Neuronal stem cell (in vitro differentiated cells): ENCODE data around the gene SESTD1.

Experiments
- DNase-seq: peaks from one replicate; pipeline ENCODE4 v3.0.0-alpha.2; 2013; ENCODE audit warnings: low spot score
- H2AFZ ChIP-seq: one replicate; pipeline ENCODE4 v1.6.1; 2013; ENCODE audit warnings: mild to moderate bottlenecking, low read length, inconsistent platforms
- H2AK5ac ChIP-seq: 2 replicates; pipeline ENCODE4 v1.6.1; 2013; ENCODE audit warnings: low read depth, mild to moderate bottlenecking, inconsistent platforms, low read length, moderate library complexity, mixed read lengths
- H2BK120ac ChIP-seq: 2 replicates; pipeline ENCODE4 v1.6.1; 2013; ENCODE audit warnings: low read depth, mild to moderate bottlenecking, inconsistent platforms, low read length, moderate library complexity, mixed read lengths
- H2BK12ac ChIP-seq: one replicate; pipeline ENCODE4 v1.6.1; 2013; ENCODE audit warnings: low read length, inconsistent platforms
- H2BK15ac ChIP-seq: 2 replicates; pipeline ENCODE4 v1.6.1; 2013; ENCODE audit warnings: mild to moderate bottlenecking, low read length, inconsistent platforms, mixed read lengths
- H2BK5ac ChIP-seq: one replicate; pipeline ENCODE4 v1.6.1; 2013; ENCODE audit warnings: inconsistent platforms, mild to moderate bottlenecking, low read length, moderate library complexity
- H3K14ac ChIP-seq: one replicate; pipeline ENCODE4 v1.6.1; 2013; ENCODE audit warnings: low read length, inconsistent platforms
- H3K18ac ChIP-seq: 2 replicates; pipeline ENCODE4 v1.6.1; 2013; ENCODE audit warnings: low read length, inconsistent platforms
- H3K23ac ChIP-seq: 2 replicates; pipeline ENCODE4 v1.6.1; 2013; ENCODE audit warnings: low read depth, mild to moderate bottlenecking, mixed read lengths, low read length, inconsistent platforms; ENCODE audit not compliant: poor library complexity
- H3K27ac ChIP-seq: replicated peaks from 3 replicates; pipeline ENCODE4 v1.5.1; 2013; ENCODE audit warnings: low read length, inconsistent platforms
- H3K27me3 ChIP-seq, 3 experiments: 2 replicates each; pipeline ENCODE4 v1.6.1; 2013; ENCODE audit warnings: low read length in 3 of 3, mild to moderate bottlenecking in 2 of 3, inconsistent platforms in 1 of 3, low read depth in 1 of 3, mixed read lengths in 1 of 3, moderate library complexity in 1 of 3; ENCODE audit not compliant: control insufficient read depth in 3 of 3, insufficient read depth in 3 of 3
- H3K36me3 ChIP-seq, 2 donors: replicated peaks in 1 of 2; 2 replicates each; pipeline ENCODE4 v1.6.1; 2013; ENCODE audit warnings: low read length in 2 of 2; ENCODE audit not compliant: control insufficient read depth in 2 of 2, insufficient read depth in 2 of 2
- H3K4ac ChIP-seq: 2 replicates; pipeline ENCODE4 v1.6.1; 2013; ENCODE audit warnings: inconsistent platforms, mild to moderate bottlenecking, low read length, moderate library complexity
- H3K4me1 ChIP-seq, 2 donors: 1 replicate in 1 of 2; 2 replicates in 1 of 2; pipeline ENCODE4 v1.6.1; 2013; ENCODE audit warnings: low read length in 2 of 2, low read depth in 1 of 2; ENCODE audit not compliant: control insufficient read depth in 2 of 2, insufficient read depth in 1 of 2
- H3K4me2 ChIP-seq: one replicate; pipeline ENCODE4 v1.6.1; 2013; ENCODE audit warnings: mild to moderate bottlenecking, low read length, inconsistent platforms; ENCODE audit not compliant: insufficient read depth, poor library complexity, severe bottlenecking
- H3K4me3 ChIP-seq, 2 donors: 2 replicates each; pipeline ENCODE4 v1.5.1; 2013; ENCODE audit warnings: low read length in 2 of 2, mild to moderate bottlenecking in 2 of 2, inconsistent platforms in 1 of 2, moderate library complexity in 1 of 2
- H3K79me1 ChIP-seq: one replicate; pipeline ENCODE4 v1.6.1; 2013; ENCODE audit warnings: low read depth, mild to moderate bottlenecking, inconsistent platforms, low read length, moderate library complexity
- H3K9ac ChIP-seq: one replicate; pipeline ENCODE4 v1.6.1; 2013; ENCODE audit warnings: mild to moderate bottlenecking, low read depth, low read length, inconsistent platforms; ENCODE audit not compliant: poor library complexity
- H3K9me3 ChIP-seq, 2 donors: replicated peaks in 1 of 2; 2 replicates each; pipeline versions ENCODE3 to v1.6.1; 2013; ENCODE audit warnings: low read length in 2 of 2, mild to moderate bottlenecking in 2 of 2, inconsistent platforms in 1 of 2, low read depth in 1 of 2, mixed read lengths in 1 of 2, moderate library complexity in 1 of 2; ENCODE audit not compliant: control insufficient read depth in 2 of 2, insufficient read depth in 1 of 2
- H4K8ac ChIP-seq: one replicate; pipeline ENCODE4 v1.6.1; 2013; ENCODE audit warnings: low read depth, mild to moderate bottlenecking, inconsistent platforms, low read length, moderate library complexity
- H4K91ac ChIP-seq: one replicate; pipeline ENCODE4 v1.6.1; 2013; ENCODE audit warnings: low read length, low read depth, mild to moderate bottlenecking, inconsistent platforms; ENCODE audit not compliant: poor library complexity
- WGBS, 2 donors: extraction: QIAGEN DNeasy Blood & Tissue Kit; methylation state at CpG; one replicate each; pipeline ENCODE4 v1.1.7; 2013; ENCODE audit warnings: missing lambda C conversion rate in 2 of 2, mixed read lengths in 1 of 2; ENCODE audit not compliant: insufficient read length in 2 of 2, insufficient replicate concordance in 1 of 2; ENCODE audit errors: extremely low coverage in 2 of 2; 5-methylcytosine and 5-hydroxymethylcytosine counted together

Gene SESTD1

GRCh38 chr2:179171371-179171770, 93.3 kb downstream of the SESTD1 start:
- H3K27ac ChIP-seq: no peak overlapping the region
- no peak overlapping the region for H2BK12ac ChIP-seq
- H2BK120ac ChIP-seq: no peak overlapping the region
- H3K36me3 ChIP-seq: peaks cover 1 to 82% of the 10 kb centered on the region in 2 donors
- no peak overlapping the region for H3K18ac ChIP-seq
- no peaks in the 10 kb centered on the region for H3K9me3 ChIP-seq
- H3K4me2 ChIP-seq: no peak overlapping the region
- no peak overlapping the region for H4K91ac ChIP-seq
- no peak overlapping the region for H3K4me3 ChIP-seq
- H3K23ac ChIP-seq: no peak overlapping the region
- WGBS, 2 donors: no CpG with 5 or more reads among the region's 1 CpG
- H2BK15ac ChIP-seq: no peak overlapping the region
- H3K14ac ChIP-seq: no peak overlapping the region
- H3K79me1 ChIP-seq: no peaks in the 10 kb centered on the region
- H2AFZ ChIP-seq: no peak overlapping the region
- no peak for DNase-seq
- no peak overlapping the region for H2AK5ac ChIP-seq
- no peaks in the 10 kb centered on the region for H3K27me3 ChIP-seq
- H3K9ac ChIP-seq: no peak overlapping the region
- H3K4me1 ChIP-seq: no peaks in the 10 kb centered on the region
- no peak overlapping the region for H4K8ac ChIP-seq
- no peak overlapping the region for H2BK5ac ChIP-seq
- H3K4ac ChIP-seq: no peak overlapping the region

DNA sequence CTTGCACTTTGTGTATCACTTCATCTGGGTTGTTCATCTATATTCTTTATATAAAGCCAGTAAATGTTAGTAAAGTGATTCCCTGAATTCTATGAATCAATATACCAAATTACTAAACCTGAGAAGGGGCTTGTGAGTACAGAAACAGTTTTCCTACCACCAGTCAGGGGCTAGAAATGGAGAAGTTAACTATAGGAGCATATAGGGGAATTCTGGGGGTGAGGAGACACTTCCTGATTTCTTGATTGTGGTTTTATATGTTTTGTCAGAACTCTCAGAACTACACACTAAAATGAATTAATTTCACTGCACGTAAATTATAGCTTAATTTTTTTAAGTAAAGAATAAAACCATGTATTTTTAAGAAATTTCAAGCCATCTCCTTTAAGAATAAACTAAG, 93.7 kb downstream of the SESTD1 start:
- Histone ChIP-seq H2BK5ac (no peak overlapping the region), H3K14ac (no peak overlapping the region), H3K4me2 (no peak overlapping the region), H2AK5ac (no peak overlapping the region), H2AFZ (no peak overlapping the region), H3K9me3 (no peaks in the 10 kb centered on the region), H3K36me3 (peaks cover under 1 to 82% of the 10 kb centered on the region in 2 donors), H3K4me1 (no peaks in the 10 kb centered on the region), H3K27me3 (no peaks in the 10 kb centered on the region), H2BK12ac (no peak overlapping the region), H3K4me3 (no peak overlapping the region), H3K4ac (no peak overlapping the region), H3K9ac (no peak overlapping the region), H4K8ac (no peak overlapping the region), H2BK15ac (no peak overlapping the region), H3K18ac (no peak overlapping the region), H4K91ac (no peak overlapping the region), H3K79me1 (no peaks in the 10 kb centered on the region), H3K27ac (no peak overlapping the region), H2BK120ac (no peak overlapping the region), H3K23ac (no peak overlapping the region)
- no peak for DNase-seq
- no CpG with 5 or more reads among the region's 1 CpG for WGBS, 2 donors

DNA sequence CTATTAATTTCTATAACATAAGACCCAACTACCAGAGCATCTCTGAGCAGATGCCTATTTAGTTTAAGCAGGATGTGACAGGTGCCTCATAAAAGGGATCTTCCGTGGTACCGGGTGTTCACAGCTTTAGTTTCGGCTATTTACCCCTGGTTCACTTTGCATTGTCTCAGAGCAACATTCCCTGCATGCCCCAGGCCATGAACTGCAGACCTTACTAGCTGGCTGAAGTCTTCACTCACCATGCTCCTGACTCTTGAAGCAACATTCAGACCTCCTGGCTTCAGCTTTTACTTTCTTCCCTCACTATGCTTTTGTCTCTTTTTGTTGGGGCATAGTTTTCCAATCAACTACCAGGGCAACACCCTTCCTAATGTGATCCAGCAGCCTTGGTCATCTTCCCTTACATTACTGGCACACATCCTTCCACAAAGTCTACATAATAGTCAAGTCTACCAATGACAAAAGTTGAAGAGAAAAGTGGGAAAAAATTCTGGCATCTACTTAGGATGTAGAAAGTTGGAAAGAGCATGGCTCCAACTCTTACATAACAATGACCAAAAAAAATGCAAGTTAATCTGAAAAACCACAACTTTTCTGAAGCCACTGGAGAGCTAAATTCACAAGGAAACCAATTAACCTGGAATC, 99.2 kb downstream of the SESTD1 start:
- H3K79me1 ChIP-seq: no peaks in the 10 kb centered on the region
- H2BK5ac ChIP-seq: no peak overlapping the region
- no peak overlapping the region for H2BK120ac ChIP-seq
- no peak overlapping the region for H4K91ac ChIP-seq
- no peak overlapping the region for H3K23ac ChIP-seq
- H2BK15ac ChIP-seq: no peak overlapping the region
- H3K36me3 ChIP-seq: peaks cover 0 to 62% of the 10 kb centered on the region in 2 donors
- H2AK5ac ChIP-seq: no peak overlapping the region
- no peak overlapping the region for H2AFZ ChIP-seq
- no peak overlapping the region for H3K9ac ChIP-seq
- no peak overlapping the region for H3K4me2 ChIP-seq
- H4K8ac ChIP-seq: no peak overlapping the region
- no peak overlapping the region for H3K27ac ChIP-seq
- no peak overlapping the region for H3K18ac ChIP-seq
- H3K14ac ChIP-seq: no peak overlapping the region
- no peak overlapping the region for H3K4me3 ChIP-seq
- no peaks in the 10 kb centered on the region for H3K27me3 ChIP-seq
- no peak overlapping the region for H2BK12ac ChIP-seq
- peaks cover 0 to 3% of the 10 kb centered on the region in 2 donors for H3K4me1 ChIP-seq
- DNase-seq: no peak
- H3K4ac ChIP-seq: no peak overlapping the region
- WGBS, 2 donors: no CpG with 5 or more reads among the region's 3 CpGs
- no peaks in the 10 kb centered on the region for H3K9me3 ChIP-seq

DNA sequence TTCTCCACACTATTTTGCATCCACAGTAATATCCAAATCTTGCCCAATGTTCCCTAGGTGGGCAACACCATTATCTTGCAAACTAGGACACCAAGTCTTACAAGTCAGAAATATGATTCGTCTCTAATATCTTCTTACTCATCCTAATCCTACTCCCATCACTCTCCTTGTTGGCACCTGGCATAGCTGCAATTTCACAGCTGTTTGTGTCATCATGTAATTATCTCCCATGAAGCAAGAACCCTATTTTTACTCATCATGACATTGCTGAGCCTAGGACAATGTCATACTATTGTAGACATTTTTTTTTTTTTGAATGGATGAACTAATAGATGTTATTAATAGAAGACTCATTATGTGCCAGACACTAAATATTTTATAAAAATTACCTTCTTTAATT, 123.4 kb downstream of the SESTD1 start:
- H3K4me3 ChIP-seq: no peak overlapping the region
- no CpG with 5 or more reads among the region's 1 CpG for WGBS, 2 donors

More for the DNA sequence above, 123.4 kb downstream of the SESTD1 start:
- H3K27me3 ChIP-seq: no peaks in the 10 kb centered on the region
- H2BK120ac ChIP-seq: no peak overlapping the region
- H3K79me1 ChIP-seq: no peaks in the 10 kb centered on the region
- H3K23ac ChIP-seq: no peak overlapping the region
- H3K9ac ChIP-seq: no peak overlapping the region
- H2AK5ac ChIP-seq: no peak overlapping the region
- no peak overlapping the region for H2BK5ac ChIP-seq
- no peak overlapping the region for H3K4ac ChIP-seq
- no peak overlapping the region for H4K8ac ChIP-seq
- H3K18ac ChIP-seq: no peak overlapping the region
- no peak overlapping the region for H3K4me2 ChIP-seq
- peaks cover 14 to 78% of the 10 kb centered on the region in 2 donors for H3K36me3 ChIP-seq
- no peak for DNase-seq
- no peaks in the 10 kb centered on the region for H3K4me1 ChIP-seq
- no peak overlapping the region for H2AFZ ChIP-seq
- no peak overlapping the region for H4K91ac ChIP-seq
- H2BK12ac ChIP-seq: no peak overlapping the region
- no peaks in the 10 kb centered on the region for H3K9me3 ChIP-seq
- no peak overlapping the region for H3K27ac ChIP-seq
- no peak overlapping the region for H2BK15ac ChIP-seq
- no peak overlapping the region for H3K14ac ChIP-seq
